GM13977 (cell line): ENCODE measurements around the gene DGCR2.
"Not testable (repeated sequence)": the region's sequence is repeated elsewhere in the genome, so short reads cannot be mapped to it uniquely, and the experiment has no call there.

Experiments used
- DNase-seq: peaks from one replicate; pipeline ENCODE4 v3.0.0; 2012; ENCODE audit warnings: low spot score
- in situ Hi-C: fragments of 300-500 bp; cut with MboI; formaldehyde crosslinking; loops from one replicate; pipeline ENCODE4 v1.12.0; 2022; ENCODE audit warnings: low sequenced_read_pairs, low pct_unique_long_range_greater_than_20kb, mixed read lengths, inconsistent platforms; ENCODE audit not compliant: unreplicated experiment
- TF ChIP-seq, protein P1 (sequence below): IDR thresholded peaks from 2 replicates; pipeline ENCODE4 v1.5.1; 2012; ENCODE audit warnings: mild to moderate bottlenecking, control low read depth; ENCODE audit not compliant: insufficient read depth; ENCODE audit errors: extremely low read depth, missing control alignments

Gene DGCR2

DNA sequence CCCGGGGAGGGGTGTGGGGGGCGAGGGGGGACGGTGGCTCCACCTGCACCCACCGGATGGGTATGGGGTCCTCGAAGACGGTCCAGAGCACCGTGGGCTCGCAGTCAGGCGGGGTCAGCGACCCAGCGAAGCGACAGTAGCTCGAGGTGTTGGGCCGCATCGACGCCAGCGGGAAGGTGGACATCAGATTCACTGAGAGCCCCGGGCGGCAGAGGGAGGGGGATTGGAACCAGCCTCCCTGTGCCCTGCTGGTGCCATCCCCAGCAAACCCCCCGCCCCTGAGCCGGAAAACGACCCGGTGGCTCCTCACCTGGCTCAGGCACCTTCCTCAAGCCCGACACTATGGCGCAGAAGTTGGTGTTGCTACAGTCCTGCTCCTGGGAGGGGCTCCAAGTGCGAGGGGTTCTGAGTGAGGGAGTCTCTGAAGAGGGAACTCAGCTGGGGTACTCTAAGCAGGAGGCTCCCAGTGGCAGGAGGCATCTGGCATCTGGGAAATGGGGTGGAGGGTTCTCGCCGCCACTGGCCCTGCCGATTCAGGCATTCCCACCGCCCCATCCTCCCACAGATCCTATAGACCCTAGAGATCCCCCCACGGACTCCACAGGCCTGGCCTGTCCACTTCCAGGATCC is 89.9 kb downstream of the DGCR2 start:
- DNase-seq, in situ Hi-C loops: not testable (repeated sequence)

DNA sequence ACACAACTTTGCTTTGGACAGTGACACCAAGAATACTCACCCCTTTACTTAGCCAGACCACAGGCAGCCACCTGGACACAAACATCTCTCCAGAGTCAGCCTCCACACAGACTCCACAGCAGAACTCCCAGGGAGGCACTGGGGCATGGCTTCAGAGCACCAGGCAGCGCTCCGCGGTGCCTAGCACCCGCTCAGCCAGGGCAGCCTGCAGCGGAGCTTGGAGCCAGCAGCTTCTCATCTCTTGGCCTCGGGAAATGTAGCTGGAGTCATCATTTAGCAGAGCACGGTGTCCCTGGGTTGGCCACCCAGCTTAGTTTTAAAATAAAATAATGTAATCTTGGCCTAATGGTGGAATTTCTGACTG is 91.3 kb downstream of the DGCR2 start:
- DNase-seq, in situ Hi-C loops: not testable (repeated sequence)

DNA sequence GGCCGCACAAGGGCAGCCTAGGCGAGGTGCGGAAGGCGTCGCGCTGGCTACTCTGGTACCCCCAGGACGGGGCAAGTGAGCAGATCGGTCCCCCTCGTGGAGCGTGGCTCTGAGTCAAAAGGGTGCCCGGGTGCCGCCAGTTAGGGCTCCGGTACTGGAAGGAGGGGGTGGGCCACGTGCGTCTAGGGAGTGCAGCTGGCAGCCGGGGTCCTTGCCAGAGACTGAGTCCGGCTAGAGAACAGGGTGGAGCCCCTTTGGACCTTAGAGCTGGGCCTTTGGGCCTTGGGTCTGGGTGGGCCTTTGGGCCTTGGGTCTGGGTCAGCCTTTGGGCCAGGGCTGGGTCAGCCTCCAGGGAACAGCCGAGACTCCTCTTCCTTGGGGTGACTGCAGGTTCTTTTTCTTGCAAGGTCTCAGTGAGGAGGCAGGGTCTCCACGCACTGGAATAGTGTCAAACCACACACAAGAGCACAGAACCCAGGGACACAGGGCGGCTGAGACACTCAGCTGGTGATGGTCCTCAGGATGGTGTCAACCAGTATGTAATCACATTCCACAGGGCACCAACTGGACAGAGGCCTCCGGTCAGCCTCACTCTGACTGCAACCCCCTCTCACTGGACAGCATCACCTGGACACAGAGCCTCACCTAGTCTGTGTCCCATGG is 91.9 kb downstream of the DGCR2 start:
- in situ Hi-C loops: not testable (repeated sequence)

DNA sequence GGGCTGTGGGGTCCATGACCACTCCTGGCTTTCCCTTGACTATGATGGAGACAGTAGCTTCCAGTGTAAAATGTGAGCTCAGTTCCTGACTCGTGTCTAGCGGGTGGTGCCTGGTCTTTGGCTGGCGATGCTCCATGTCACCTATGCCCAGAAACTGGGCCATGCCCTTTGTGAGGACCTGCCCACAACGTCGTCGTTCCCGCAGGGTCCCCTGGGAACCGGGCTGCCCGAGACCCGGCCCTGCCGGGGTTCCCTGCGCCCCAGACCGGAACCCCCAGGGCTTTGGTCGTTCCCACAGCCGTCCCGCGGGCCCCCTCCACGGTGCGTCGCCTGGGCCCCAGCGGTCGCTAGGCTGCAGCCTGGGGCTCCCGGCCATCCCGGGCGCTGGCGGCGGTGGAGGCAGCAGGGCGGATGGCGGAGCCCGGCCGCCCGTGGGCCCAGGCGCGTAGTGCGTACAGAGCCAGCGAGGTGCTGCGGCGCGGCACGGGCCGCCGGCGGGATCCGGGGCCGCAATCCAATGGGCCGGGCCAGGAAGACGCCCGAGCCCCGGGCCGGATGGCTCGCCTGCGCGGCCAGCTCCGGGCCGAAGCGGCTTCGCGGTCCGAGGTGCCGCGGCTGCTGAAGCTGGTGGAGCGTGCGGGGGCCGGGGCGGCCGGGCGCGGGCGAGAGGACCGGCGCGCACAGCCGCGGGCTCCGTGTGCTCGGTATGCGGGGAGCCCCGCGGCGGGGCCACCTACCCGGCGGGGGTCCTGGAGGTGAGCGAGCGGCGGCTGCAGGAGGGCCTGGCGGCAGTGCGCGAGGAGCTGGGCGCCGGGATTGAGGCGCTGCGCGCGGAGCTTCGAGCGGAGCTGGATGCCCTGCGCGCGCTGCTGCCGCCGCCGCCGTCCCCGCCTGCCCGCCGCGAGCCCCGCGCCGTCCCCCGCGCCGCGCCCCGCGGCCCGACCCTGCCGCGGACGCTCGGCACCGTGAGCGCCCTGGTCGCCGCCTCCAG is 92.8 kb downstream of the DGCR2 start:
- in situ Hi-C loops, DNase-seq: not testable (repeated sequence)

More for the DNA sequence above, 91.9 kb downstream of the DGCR2 start:
- not testable (repeated sequence) for DNase-seq

DNA sequence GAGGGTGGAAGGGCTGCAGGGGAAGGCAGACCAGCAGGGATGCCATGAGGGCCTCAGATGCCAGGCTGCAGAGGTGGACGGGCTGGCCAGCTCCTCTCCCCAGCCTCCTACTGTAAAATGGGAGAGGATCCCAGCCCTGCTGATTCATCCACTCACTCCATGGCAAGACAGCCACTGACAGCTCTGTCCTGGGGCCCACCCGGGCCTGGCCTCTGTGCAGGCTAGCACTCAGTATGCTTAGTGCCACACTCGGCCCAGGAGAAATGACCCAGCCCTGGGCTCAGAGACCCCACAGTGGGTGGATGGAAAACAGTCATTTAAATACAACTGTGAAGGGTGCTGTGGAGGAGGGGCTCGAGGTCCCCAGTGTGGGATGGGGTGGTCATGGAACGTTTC is 94.2 kb downstream of the DGCR2 start:
- in situ Hi-C loops, DNase-seq: not testable (repeated sequence)

DNA sequence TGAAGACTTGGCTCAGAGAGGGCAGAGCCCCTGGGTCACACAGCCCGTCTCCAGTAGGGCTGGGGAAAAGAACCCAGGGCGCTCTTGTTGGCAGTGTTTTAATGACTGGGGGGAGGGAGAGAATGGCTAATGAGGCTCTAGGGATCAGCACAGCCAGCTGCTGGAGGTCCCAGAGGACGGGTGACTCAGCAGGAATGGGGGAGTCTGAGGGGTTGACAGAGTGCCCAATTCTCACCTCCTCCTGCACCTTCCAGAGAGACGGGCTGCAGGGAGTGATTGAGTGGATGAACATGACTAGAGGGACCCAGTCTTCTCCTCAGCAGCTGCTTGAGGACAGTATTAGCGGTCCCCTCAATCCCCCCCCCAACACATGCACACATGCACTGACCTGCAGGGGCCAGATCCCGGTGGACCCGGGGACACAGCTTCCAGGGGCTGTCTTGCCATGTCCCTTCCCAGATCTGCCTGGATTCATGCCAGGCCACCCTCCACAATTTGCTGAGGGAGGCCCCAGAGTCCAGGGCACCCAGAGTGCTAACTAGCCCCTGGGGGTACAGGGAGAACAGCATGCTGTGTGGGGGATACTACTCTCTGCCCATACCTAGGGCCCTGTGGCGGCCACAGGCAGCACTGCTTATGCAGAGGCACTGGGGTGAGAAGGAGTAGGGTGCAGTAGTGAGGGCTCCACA is 94.7 kb downstream of the DGCR2 start:
- in situ Hi-C loops, DNase-seq: not testable (repeated sequence)

DNA sequence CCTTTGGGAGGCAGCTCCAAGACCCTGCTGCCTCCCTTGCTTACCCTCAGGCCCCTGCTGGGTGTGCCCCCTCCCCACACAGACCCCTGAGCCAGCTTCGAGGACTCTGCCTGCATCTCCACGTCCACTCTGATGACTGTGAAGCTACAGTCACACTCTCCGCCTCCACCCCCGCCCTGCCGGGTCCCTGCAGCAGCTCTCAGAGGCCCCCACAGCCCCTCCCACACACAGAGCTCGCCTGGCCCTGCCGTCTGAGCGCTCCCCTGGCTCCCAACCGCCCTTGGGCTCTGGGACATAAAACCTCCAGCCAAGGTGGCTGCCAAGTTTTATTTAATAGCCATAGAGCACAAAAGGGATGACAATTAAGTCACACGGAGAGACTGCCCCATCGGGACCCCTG is 96.1 kb downstream of the DGCR2 start:
- in situ Hi-C loops, DNase-seq: not testable (repeated sequence)

DNA sequence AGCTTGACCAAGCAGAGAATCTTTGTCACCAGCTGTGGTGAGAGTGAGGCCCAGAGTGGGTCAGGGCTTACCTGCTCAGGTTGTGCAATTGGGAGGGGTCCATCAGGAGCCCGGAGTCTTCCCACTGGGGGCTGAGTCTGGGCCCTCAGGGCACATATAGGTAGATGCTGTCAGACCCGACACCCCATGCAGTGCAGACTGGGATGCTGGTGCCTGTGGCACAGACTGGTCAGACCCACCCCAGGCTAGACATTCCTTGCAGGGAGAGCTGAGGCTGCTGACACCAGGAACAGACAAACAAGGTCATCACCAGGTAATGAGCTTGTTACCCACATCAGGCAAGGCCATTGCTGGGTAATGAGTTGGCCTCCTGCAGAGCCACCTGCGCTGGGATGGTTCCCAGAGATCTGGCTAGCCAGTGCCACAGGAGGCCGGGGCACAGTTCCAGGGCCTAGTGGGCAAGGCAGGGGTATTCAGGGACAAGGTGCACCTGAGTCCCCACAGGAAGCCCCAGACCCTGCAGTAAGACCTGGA is 97.2 kb downstream of the DGCR2 start:
- DNase-seq, in situ Hi-C loops: not testable (repeated sequence)

DNA sequence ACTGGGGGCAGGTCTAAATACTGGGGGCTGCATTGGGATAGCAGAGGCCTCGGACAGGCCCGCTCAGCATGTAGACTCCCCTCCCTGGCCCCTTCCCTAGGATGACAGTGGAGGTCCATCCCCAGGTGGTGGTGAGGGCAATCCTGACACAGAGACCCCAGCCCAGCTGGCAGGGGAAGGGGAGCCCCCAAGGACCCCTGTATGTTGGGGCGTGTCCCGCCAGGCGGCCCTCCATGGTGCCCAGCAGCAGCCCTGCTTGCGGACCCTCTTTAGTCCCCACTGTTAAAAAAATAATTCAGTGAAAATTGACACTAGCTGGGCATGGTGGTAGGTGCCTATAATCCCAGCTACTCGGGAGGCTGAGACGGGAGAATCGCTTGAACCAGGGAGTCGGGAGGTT is 98.3 kb downstream of the DGCR2 start:
- DNase-seq, in situ Hi-C loops: not testable (repeated sequence)

DNA sequence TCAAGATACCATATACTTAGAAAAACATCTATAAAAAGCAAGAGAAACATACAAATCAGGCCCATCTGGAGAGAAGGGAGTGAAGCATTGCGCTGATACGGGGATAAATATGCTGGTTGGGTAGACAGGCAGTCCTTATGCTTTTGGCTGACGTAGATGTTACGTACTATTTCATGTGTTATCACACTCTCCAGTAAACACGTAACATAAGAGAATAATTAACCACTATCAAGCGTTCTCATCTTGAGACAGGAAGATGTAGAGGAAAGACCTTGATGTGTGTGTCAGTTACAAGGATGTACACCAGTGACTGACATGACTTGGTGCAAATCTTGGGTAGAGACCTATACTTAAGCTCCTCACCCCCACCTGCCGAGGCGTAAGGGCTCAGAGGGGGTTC is 99.5 kb downstream of the DGCR2 start:
- peak; percentile 7 for DNase-seq
- TF ChIP-seq, protein P1, sequence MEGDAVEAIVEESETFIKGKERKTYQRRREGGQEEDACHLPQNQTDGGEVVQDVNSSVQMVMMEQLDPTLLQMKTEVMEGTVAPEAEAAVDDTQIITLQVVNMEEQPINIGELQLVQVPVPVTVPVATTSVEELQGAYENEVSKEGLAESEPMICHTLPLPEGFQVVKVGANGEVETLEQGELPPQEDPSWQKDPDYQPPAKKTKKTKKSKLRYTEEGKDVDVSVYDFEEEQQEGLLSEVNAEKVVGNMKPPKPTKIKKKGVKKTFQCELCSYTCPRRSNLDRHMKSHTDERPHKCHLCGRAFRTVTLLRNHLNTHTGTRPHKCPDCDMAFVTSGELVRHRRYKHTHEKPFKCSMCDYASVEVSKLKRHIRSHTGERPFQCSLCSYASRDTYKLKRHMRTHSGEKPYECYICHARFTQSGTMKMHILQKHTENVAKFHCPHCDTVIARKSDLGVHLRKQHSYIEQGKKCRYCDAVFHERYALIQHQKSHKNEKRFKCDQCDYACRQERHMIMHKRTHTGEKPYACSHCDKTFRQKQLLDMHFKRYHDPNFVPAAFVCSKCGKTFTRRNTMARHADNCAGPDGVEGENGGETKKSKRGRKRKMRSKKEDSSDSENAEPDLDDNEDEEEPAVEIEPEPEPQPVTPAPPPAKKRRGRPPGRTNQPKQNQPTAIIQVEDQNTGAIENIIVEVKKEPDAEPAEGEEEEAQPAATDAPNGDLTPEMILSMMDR: no peak
- in situ Hi-C loops: no loop called here

DNA sequence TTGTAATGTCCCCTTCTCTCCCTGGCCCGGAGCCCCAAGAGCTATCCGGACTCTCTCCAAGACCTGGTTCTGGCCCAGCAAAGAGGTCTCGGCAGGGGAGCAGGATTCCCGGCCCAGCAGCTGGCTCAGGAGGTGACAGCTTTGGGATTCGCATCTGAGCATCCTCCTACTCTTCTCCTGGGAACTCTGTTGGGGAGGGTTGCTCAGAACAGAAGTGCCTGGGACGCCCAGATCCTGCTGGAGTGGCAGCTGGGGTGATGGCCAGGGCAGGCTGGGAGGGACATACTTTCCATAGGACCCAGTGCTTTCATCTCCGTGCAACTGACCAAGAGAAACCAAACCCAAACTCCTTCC is 102.6 kb downstream of the DGCR2 start:
- TF ChIP-seq, protein P1: no peak
- in situ Hi-C loops: no loop called here
- no peak for DNase-seq
